GM19397 (cell line): ENCODE data around the gene DCP1B.

Source experiments
- ATAC-seq: cut with Tn5 transposase; IDR thresholded peaks from one replicate; pipeline ENCODE4 v1.9.1; 2021; ENCODE audit warnings: mild to moderate bottlenecking, moderate library complexity; ENCODE audit not compliant: unreplicated experiment

The DCP1B gene

GRCh38 chr12:1920971-1921370 lies 83.3 kb downstream of the DCP1B start:
- ATAC-seq, result no peak

DNA sequence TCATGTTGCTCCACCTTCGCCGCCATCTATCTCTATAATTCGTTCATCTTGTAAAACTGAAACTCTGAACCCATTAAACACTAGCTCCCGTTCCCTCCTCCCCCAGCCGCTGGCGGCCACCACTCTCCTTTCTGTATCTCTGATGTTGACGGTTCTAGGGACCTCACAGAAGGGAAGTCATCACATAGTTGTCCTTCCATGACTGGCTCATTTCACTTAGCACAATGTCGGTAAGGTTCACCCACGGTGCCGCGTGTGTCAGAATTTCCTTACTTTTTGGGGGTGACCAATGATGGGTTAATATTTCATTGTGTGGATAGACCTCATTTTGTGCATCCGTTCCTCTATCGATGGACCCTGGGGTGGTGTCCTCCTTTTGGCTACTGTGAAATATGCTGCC lies 83.8 kb downstream of the DCP1B start:
- ATAC-seq, result no peak

DNA sequence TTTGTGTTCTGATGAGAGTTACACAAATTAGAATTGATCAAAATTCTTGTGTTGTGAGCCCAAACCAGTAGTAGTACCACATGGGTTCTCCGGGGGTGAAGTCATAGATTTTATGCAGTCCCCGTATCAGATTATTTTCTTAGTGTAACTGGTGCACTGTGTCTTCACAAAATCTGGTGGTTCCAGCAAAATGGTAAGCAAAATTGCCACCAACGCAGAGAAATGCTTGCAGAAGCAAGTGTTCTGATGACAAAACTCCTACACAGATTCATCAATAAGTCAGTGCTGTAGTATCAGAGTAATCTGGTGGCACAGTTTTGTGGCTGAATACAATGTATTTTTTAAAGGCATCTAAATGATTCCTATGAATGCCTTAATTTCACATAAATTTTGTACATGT lies 84.5 kb downstream of the DCP1B start:
- ATAC-seq, result no peak

DNA sequence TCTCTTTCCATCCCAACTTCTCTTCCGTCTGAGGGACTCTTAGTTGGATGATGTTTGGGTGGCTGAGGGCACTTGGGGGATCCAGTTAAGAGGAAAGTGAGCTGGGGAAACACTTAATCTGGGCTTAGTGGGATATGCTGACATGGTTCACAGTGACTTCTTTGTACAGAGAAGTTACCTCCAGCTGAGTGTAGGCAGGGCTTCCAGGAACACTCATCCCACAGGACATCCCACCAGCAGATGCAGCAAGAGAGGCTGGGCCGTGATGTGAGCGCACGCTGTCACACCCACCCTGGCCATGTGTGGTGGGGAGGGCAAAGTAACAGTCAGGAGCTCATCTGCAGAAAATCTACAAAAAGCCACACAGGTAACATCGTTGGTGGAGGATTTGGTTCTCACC lies 85.0 kb downstream of the DCP1B start:
- ATAC-seq, result no peak

DNA sequence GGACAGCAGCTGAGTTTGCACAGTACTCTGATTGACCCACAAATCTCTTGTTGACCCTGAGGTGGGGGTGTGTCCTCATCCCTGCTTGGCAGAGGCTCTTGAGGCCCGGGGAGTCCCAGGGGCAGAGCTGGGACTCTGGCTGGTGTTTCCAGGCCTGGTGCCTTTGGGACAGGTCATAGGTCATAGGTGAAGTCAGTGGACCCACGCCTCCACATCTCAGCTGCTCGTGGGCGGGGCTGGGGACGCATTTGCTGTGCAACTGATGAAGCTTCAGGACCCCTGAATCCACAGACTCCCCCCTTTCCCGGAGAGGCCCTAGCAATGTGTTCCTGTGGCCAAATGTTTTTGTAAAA lies 85.4 kb downstream of the DCP1B start:
- ATAC-seq, result no peak

GRCh38 chr12:1918081-1918883 lies 86.0 kb downstream of the DCP1B start, which contains the start of gene CACNA2D4:
Gene CACNA2D4, minus strand, starts transcription at chr12:1918652. Its CDS starts 179 bp downstream, at chr12:1918473.
- ATAC-seq, result no peak

- no peak for ATAC-seq
These were observed 86.8 kb downstream of the DCP1B start for GRCh38 chr12:1917172-1918070.

GRCh38 chr12:1916371-1917171 lies 87.7 kb downstream of the DCP1B start:
- ATAC-seq, result no peak

DNA sequence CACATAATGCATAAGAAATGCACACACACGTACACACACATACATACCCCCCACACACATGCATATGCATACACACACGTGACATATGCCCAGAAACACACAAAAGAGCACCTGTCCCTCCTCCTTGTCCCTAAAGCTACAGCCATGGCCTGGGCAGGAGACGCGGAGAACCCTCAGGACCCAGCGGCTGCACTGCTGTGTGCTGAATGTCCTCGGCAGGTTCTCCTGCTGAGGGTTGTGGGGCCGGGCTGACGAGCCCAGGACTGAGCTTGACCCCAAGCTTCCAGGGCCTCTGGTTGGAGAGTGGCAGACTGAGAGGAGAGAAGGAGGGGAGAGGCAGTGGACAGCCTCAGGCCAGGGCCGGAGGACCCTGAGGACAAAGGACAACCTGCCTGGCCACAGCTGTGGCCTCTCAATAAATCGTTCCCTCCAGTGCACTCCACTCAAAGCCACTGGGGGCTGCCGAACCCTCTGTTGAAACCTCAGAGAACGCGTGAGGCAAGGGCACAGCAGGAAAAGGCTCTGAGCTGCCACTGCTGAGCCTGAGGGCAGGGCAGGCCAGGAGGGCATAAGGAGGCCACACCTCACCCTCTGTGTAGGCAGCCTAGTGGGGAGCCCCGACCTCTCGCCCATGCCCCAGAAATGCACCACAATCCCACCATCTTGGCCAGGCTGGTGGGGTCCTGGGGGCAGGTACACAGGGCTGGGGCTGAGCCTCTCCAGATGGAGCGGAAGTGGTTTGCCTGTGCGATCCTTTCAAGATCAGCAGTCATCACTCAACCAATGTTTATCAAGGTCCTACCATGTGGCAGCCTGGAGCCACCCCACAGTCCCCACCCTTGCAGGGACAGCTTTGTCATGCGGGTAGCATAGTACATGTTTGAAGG lies 88.9 kb downstream of the DCP1B start:
- ATAC-seq, result no peak

- no peak for ATAC-seq
These were observed 89.9 kb downstream of the DCP1B start for GRCh38 chr12:1914114-1914911.

DNA sequence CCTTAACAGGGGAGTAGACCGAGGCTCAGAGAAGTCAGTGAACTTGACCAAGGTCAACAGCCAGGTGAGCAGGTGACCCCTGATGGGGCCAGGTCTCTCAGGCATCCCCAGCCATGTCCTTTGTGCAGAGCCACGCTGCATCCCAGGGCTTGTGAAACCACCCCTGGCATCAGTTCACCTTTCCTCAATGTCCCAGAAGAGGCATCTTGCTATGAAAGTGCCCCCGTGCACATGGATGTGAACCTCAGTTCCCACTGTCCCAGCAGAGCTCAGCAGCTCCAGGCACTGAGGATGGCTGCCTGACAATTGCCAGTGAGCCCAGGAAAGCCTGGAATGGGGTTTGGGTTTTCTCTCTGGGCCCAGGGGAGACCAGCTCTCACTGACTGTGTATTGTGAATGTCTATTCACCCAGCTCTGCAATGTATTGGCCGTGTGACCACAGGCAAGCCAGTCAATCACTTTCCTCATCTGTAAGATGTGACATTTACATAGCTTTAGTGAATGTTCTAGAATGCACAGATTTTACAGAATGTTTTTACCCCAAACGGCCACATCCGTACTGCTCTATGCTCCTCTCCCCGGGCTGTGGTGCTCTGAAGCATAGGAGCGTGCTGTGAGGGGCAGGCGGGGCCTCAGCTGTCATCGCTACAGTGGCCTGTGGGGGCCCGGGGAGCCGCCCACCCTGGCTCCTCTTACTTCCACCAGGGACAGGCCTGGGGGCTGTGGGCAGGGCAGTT lies 90.7 kb downstream of the DCP1B start:
- no peak for ATAC-seq

GRCh38 chr12:1912580-1913376 lies 91.5 kb downstream of the DCP1B start:
- ATAC-seq, result no peak

- no peak for ATAC-seq
These were observed 92.4 kb downstream of the DCP1B start for GRCh38 chr12:1911598-1912575.

DNA sequence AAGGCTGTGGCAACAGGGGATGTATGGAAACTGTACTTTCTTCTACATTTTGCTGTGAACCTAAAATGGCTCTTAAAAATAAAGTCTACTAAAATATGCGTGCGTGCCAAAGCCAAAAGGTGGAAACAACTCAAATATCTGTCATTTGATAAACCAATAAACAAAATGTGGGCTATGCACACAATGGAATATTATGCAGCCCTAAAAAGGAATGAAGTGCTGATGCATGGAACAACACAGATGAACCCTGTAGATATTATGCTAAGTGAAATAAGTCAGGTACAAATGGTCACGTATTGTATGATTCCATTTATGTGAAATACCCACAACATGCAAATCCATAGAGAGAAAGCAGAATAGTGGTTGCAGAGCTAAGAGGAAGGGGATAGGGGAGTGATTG lies 93.8 kb downstream of the DCP1B start:
- no peak for ATAC-seq

DNA sequence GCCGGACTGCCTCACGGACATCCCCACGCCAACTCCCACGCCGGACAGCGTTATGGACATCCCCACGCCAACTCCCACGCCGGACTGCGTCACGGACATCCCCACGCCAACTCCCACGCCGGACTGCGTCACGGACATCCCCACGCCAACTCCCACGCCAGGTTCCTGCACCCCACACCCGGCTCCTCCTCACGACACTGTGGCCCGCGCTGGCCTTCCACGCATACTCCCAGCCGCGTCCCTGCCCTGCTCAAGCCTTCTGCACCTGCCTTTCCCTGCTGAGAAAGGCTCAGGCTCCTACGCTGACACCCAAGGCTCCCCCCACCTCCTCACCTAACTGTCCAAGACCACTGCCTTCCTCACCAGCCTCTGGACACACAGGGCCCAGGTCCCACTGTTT lies 95.5 kb downstream of the DCP1B start:
- no peak for ATAC-seq

DNA sequence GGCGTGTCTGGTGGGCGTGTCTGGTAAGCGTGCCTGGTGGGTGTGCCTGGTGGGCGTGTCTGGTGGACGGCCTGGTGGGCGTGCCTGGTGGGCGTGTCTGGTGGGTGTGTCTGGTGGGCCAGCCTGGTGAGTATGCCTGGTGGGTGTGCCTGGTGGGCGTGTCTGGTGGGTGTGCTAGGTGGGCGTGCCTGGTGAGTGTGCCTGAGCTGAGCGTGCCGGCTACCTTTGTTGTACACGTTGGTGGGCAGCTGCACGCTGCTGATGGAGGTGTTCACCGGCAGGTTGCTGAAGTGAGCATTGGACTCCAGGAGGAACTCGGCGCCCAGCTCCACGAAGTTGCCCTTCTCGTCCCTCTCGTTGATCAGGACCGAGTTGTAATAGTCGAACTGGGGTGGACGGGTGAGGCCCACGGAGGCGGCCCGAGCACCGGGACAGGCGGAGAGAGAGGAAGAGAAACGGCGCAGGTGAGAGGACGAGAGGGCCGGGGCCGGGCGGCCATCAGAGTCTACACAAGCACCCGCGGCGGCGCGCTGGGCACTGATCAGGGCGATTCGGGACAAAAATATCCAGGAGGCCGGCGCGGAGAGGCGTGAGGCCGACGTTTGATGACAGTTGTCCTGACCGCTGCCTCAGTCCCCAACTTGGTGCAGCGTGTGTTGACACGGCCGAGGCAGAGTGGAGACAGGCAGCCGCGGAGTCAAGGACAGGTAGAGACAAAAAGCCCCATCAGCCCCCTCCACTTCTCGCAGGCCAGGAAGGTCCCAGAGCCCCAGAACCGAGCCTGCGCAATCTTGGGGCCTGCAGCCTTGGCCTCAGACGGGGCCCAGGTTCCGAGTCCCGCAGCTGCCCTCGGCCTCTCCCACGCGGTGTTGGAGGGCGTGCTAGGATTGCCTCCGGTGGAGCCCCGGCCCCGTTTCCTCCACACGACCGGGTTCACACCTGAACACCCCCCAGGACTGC lies 96.3 kb downstream of the DCP1B start:
- no peak for ATAC-seq
